Panc1 (cell line): ENCODE measurements around the gene NEK1. TPM values are rescaled to one million over a fixed set of nuclear protein-coding genes. Genes with fewer than 3 reads are reported as not detected.
A peak's percentile ranks its signal among the peaks of the same experiment; 100 is the strongest.

Source experiments
- ATAC-seq: fragments of 200-7000 bp; cut with Tn5 transposase; 2 replicates; pipeline ENCODE4 v1.9.1; 2020; ENCODE audit warnings: mild to moderate bottlenecking, moderate library complexity
- BruUV-seq: library from RNA; stranded (reverse); fragments of 400-500 nt; replicated peaks from 2 replicates; lab custom pipeline; 2021; lab: Mats Ljungman, UMichigan
- CTCF ChIA-PET: fragments of 300-600 bp; sonication (Branson Sonifier 250); formaldehyde crosslinking; loops from one replicate; lab custom pipeline; 2022; ENCODE audit warnings: antibody characterized with exemption; lab: Charles Lee
- POLR2A ChIA-PET: fragments of 300-600 bp; sonication (Branson Sonifier 250); formaldehyde crosslinking; loops from one replicate; lab custom pipeline; 2022; ENCODE audit warnings: antibody characterized with exemption; lab: Charles Lee
- DNase-seq: peaks from one replicate; pipeline ENCODE4 v3.0.0-alpha.2; 2010; ENCODE audit warnings: low read depth, low spot score
- H3K27ac ChIP-seq: 2 replicates; pipeline ENCODE4 v1.5.1; 2011; ENCODE audit warnings: mild to moderate bottlenecking, low read length, inconsistent platforms
- H3K27me3 ChIP-seq: fragments of 200-500 bp; sonication (Bioruptor generic); 2 replicates; pipeline ENCODE4 v1.6.0; 2014; ENCODE audit warnings: low read length, inconsistent platforms; ENCODE audit not compliant: control insufficient read depth, insufficient read depth
- H3K36me3 ChIP-seq: fragments of 200-500 bp; sonication (Bioruptor generic); 2 replicates; pipeline ENCODE4 v1.5.1; 2014; ENCODE audit warnings: inconsistent platforms, mild to moderate bottlenecking, low read length, moderate library complexity; ENCODE audit not compliant: control insufficient read depth, insufficient read depth
- H3K4me1 ChIP-seq: 2 replicates; pipeline ENCODE4 v1.5.1; 2011; ENCODE audit warnings: inconsistent platforms, mild to moderate bottlenecking, low read length, moderate library complexity; ENCODE audit not compliant: control insufficient read depth, insufficient read depth
- H3K4me3 ChIP-seq, 2 experiments: 2 replicates each; pipeline ENCODE4 v1.5.1; 2011 to 2012; ENCODE audit warnings: low read depth in 2 of 2, low read length in 2 of 2, mild to moderate bottlenecking in 2 of 2, inconsistent platforms in 1 of 2, moderate library complexity in 1 of 2
- H3K9me3 ChIP-seq: fragments of 200-500 bp; sonication (Bioruptor generic); 2 replicates; pipeline ENCODE4 v1.5.1; 2014; ENCODE audit warnings: low read depth, mild to moderate bottlenecking, inconsistent platforms, low read length, moderate library complexity; ENCODE audit not compliant: control insufficient read depth, insufficient read depth
- CTCF ChIP-seq: fragments of 450-650 bp; IDR thresholded peaks from 2 replicates; pipeline ENCODE4 v1.5.1; 2017; ENCODE audit warnings: mild to moderate bottlenecking
- POLR2AphosphoS5 ChIP-seq: IDR thresholded peaks from 2 replicates; pipeline ENCODE4 v1.6.1; 2012; ENCODE audit warnings: mild to moderate bottlenecking, low read depth, low read length, moderate library complexity
- REST ChIP-seq, 2 experiments: IDR thresholded peaks; 2 replicates each; pipeline ENCODE4 v1.6.1; 2011 to 2012; ENCODE audit warnings: low read depth in 2 of 2, control low read depth in 1 of 2, low read length in 1 of 2, mild to moderate bottlenecking in 1 of 2, moderate library complexity in 1 of 2; ENCODE audit not compliant: insufficient read depth in 1 of 2
- SIN3A ChIP-seq: IDR thresholded peaks from 2 replicates; pipeline ENCODE4 v1.6.1; 2012; ENCODE audit warnings: low read depth, mild to moderate bottlenecking, low read length, moderate library complexity, borderline replicate concordance; ENCODE audit not compliant: insufficient read depth
- TCF7L2 ChIP-seq: IDR thresholded peaks from 2 replicates; pipeline ENCODE4 v1.6.1; 2011; ENCODE audit warnings: mild to moderate bottlenecking, low read depth, low read length, inconsistent platforms
- in situ Hi-C: cut with HindIII; loops from 2 replicates; pipeline ENCODE4 v1.10.0; 2016; ENCODE audit warnings: low sequenced_read_pairs, low pct_unique_long_range_greater_than_20kb
- intact Hi-C: fragments of 100-400 bp; cut with micrococcal nuclease; formaldehyde crosslinking; loops from one replicate; pipeline ENCODE4 v1.10.0; 2022; ENCODE audit not compliant: unreplicated experiment
- total RNA-seq: library from RNA; stranded (reverse); gene quantifications from one replicate; pipeline ENCODE4 v1.2.1, GENCODE V29; 2021; ENCODE audit not compliant: unreplicated experiment

Gene NEK1
- total RNA-seq, 1 experiment from 2014 or later: 9.2 TPM

GRCh38 chr4:169628579-169628978 is 16.2 kb upstream of the NEK1 start:
- H3K9me3 ChIP-seq: no peaks in the 10 kb centered on the region
- ChIA-PET CTCF (no interaction called here), POLR2A (no interaction called here)
- in situ Hi-C loops: no loop called here
- H3K36me3 ChIP-seq: no peaks in the 10 kb centered on the region
- no peaks in the 10 kb centered on the region for H3K27me3 ChIP-seq
- no peaks in the 10 kb centered on the region for H3K4me1 ChIP-seq
- intact Hi-C loops: no loop called here
- no peak for DNase-seq
- no peak overlapping the region for H3K4me3 ChIP-seq
- H3K27ac ChIP-seq: no peak overlapping the region
- no peak for ATAC-seq
- BruUV-seq: TSS peak; percentile 13
- TF ChIP-seq POLR2AphosphoS5 (no peak), SIN3A (no peak), CTCF (no peak), TCF7L2 (no peak), REST (IDR thresholded peaks at IDR 0.05; ENCODE audit: insufficient read depth in 1 of 2, low read depth in 2 of 2, low read length in 1 of 2) (no peak)

DNA sequence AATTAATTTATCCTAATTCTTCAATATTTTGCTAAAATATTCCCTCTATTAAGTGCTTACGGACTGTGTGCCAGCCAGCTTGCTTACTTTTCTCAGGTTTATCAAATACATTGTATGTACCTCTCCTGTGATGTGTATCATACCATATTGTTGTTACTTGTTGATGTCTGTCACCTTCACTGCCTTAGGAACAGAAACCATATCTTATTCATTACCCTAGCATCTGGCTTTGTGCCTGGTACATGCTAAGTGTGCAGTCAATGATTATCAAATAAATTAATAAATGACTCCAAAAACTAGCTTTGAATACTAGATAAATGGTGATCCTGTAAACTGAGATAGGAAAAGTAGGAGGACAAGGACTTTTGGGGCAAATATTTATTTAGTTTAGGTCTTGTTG is 14.9 kb upstream of the NEK1 start:
- Histone ChIP-seq H3K27me3 (no peaks in the 10 kb centered on the region), H3K4me1 (peaks cover 3% of the 10 kb centered on the region), H3K9me3 (no peaks in the 10 kb centered on the region), H3K36me3 (no peaks in the 10 kb centered on the region), H3K27ac (no peak overlapping the region), H3K4me3 (no peak overlapping the region)
- intact Hi-C loops (no loop called here), in situ Hi-C loops (no loop called here)
- no peak for DNase-seq
- TF ChIP-seq REST (IDR thresholded peaks at IDR 0.05; ENCODE audit: insufficient read depth in 1 of 2, low read depth in 2 of 2, low read length in 1 of 2) (no peak), POLR2AphosphoS5 (no peak), SIN3A (no peak), CTCF (no peak), TCF7L2 (no peak)
- BruUV-seq: no TSS peak
- ChIA-PET CTCF (no interaction called here), POLR2A (interaction anchor here (0.6 kb wide), 1 partner anchor 32 kb away, joined by 3 read pairs; no protein-coding TSS in a partner anchor)
- ATAC-seq: no peak
